Esophagus mucosa (tissue), 1 donor: Measurements from ENCODE around the gene PDE10A. TPM values are rescaled to one million over a fixed set of nuclear protein-coding genes. Genes with fewer than 3 reads are reported as not detected.
"Not testable (repeated sequence)": the region's sequence is repeated elsewhere in the genome, so short reads cannot be mapped to it uniquely, and the experiment has no call there.

Experiments
- ATAC-seq: fragments of 200-7000 bp; cut with Tn5 transposase; one replicate; pipeline ENCODE4 v1.9.1; 2020
- total RNA-seq: library from RNA; stranded (reverse); gene quantifications from one replicate; pipeline ENCODE4 v1.2.4, GENCODE V29; 2023
- donor health status: DM: yes; HTN: yes; CAD: no.

Gene PDE10A
- total RNA-seq, 1 donor from 2014 or later, result 0.72 TPM

DNA sequence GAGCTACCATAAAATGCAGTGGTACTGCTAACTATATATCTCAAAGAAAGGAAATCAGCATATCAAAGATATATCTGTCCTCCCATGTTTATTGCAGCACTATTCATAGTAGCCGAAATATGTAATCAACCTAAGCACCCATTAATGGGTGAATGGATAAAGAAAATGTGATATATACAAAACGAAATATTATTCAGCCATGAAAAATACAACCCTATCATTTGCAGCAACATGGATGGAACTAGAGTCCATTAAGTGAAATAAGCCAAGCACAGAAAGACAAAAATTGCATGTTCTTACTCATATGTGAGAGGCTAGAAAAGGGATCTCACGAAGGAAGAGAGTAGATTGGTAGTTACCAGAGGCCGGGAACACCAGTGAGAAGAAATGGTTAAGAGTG is 126.1 kb downstream of the PDE10A start:
- ATAC-seq, result no peak

DNA sequence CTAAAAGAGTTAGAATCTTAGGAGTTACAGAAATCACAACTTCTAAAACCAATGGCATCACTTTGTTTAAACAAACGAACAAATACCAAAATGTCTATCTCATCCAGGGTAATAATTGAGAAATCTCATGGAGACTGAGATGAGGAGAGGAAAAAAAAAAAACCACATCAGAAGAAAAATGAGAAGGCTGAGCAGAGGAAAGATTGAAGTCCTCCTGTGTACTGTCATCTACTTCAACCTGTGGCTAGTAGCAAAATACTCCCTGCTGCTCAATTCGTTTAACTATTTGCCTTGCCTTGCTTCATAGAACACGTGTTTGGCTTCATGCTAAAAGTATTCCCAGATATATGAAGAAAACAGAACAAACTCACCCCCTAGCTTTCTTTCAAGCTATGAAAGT is 143.7 kb downstream of the PDE10A start:
- no peak for ATAC-seq

DNA sequence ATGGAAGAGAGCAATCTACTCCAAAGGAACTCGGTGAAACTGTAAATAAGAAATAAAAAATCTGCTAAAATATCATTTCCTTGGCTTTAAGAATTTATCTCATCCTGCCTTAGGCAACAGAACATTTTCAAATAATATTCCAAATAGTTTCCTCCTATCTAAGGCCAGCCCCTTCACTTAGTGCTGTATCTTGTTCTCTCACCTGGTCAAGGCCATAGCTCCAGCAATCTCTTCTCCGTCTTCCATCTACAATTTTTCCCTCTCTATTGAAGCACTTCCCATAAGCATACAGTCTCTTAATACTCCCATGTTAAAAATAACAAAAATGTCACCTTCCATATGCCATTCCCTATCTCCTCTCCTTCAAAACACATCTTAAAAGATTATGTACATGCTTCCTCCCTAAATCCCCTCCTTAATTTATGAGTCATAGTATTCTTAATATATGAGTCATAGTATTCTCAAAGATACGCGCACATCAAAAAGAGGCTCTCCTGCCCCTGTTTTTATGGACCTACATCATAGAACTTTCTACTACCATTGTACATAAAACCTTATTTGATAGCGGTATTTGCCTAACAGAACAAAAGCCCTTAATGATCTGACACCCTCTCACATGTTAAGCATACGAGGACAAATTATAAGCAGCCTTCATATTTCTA is 146.9 kb downstream of the PDE10A start:
- no peak for ATAC-seq

DNA sequence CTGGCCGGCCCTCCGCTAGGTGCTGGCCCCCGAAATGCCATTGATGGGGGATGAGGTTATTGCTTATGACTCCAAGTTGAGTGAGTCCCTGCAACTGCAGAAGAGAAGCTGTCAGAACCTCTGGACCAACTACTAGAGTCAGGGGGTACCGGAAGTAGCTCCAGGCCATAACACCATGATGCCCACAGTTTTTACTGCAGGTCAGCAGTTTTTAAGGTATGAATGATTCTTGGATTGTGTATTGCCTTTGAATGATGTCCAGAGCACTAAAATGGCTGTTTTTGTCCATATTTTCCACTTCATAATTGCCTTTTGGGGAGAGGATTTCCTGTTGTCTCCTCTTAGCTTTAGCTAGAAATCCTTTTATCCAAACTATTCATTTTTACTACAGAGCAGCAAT is 148.4 kb downstream of the PDE10A start:
- ATAC-seq, result no peak

DNA sequence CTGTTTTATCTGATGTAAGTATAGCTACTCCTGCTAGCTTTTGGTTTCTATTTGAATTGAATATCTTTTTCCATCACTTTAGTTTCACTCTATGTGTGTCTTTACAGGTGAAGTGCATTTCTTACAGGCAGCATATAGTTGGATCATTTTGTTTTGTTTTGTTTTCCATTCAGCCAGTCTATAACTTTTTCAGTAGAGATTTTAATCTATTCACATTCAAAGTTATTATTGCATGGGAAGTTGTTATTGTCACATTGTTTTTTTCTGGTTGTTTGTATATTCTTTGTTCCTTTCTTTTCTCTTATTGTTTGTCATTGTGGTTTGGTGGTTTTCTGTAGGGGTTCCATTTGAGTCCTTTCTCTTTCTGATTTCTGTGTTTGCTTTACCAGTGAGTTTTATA is 151.2 kb downstream of the PDE10A start:
- no peak for ATAC-seq

DNA sequence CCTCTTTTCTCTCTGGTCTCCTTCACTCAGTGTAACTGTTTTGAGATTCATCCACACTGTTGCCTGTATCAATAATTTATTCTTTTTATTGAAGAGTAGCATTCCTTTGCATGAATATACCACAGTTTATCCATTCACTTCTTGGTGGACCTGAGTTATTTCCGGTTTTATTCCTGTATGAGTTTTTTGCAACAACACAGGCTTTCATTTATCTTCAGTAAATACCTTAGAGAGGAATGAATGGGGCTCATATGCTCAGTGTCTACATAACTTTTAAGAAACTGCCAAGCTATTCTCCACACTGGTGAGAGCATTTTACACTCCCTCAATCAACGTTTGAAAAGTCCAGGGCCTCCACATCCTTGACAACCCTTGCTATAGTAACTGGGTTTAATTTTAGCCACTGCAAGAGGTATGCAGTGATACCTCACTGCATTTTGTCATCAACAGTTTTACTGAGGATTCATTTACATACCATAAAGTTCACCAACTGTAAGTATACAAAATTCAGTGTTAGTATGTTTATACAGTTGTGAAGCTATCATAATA is 154.6 kb downstream of the PDE10A start:
- no peak for ATAC-seq

DNA sequence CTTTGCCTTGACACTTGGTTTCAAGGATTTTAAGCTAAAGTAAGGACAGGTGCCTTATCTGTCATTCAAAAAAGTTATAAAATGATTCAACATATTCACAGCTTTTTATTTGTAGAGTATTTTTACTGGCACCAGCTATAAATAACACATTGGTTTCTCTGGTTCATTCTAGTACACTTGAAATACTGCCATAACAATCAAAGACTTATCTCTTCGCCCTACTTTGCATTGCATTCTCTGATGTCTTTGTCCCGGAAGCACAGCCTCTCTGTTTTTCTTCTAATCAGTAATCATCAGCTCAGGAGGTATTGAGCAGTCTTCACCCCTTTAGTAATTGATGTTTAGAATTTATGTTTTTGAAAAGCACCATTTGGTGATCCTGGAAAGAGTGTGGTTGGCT is 156.4 kb downstream of the PDE10A start:
- ATAC-seq, result no peak

DNA sequence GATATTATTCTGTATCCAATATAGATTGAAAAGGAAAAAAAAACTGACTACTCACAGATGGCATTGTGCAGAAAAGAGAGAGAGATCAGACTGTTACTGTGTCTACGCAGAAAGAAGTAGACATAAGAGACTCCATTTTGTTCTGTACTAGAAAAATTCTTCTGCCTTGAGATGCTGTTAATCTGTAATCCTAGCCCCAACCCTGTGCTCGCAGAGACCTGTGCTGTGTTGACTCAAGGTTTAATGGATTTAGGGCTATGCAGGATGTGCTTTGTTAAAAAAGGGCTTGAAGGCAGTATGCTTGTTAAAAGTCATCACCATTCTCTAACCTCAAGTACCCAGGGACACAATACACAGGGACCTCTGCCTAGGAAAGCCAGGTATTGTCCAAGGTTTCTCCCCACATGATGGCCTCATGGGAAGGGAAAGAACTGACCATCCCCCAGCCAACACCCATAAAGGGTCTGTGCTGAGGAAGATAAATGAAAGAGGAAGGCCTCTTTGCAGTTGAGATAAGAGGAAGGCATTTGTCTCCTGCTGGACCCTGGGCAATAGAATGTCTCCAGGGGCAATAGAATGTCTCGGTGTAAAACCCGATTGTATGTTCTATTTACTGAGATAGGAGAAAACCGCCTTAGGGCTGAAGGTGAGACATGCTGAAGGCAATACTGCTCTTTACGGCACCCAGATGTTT is 162.7 kb downstream of the PDE10A start:
- ATAC-seq, result not testable (repeated sequence)

DNA sequence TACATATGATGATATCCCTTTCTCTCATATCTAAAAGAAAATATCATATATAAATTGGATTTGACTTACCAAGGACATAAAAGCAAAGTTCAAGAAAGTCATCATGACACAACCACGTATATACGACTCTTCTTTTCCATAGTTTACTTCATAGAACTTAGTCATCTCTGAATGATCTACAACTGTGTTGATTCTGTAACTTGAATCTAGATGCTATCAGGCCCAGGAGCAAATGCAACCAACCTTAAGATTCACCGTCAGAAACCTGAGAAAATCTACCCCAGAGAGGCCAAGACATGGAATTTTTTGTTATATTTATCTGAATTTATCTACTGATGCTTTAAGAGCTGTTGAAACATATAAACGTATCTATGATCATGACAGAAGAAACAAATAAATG is 165.6 kb downstream of the PDE10A start:
- no peak for ATAC-seq

DNA sequence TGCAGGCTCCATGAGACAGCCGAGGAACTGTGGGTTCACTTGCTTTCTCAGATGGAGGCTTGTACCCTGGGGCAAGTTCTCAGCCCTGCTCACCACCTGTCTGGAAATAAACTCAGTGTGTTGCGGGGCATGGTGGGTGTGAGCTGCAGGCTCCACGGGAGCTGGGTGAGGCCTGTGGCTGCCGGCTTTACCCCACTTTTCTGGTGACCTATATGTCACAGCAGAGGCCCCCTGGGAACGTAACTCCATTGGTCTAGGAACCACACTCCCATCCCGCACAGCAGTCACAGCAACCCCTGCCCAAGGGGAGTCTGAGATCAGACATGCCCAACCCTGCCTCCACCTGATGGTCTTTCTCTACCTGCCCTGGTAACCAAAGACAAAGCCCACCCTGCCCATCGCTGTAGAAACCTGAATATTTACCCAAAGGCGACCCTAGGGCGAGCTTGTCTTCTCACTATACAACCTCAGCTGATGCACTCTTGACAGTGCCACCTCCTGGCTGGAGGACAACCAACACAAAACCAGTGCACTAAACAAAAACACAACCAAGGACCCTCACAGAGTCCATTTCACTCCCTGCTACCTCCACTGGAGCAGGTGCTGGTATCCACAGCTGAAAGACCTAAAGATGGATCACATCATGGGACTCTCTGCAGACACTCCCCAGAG is 174.3 kb downstream of the PDE10A start:
- ATAC-seq, result no peak

DNA sequence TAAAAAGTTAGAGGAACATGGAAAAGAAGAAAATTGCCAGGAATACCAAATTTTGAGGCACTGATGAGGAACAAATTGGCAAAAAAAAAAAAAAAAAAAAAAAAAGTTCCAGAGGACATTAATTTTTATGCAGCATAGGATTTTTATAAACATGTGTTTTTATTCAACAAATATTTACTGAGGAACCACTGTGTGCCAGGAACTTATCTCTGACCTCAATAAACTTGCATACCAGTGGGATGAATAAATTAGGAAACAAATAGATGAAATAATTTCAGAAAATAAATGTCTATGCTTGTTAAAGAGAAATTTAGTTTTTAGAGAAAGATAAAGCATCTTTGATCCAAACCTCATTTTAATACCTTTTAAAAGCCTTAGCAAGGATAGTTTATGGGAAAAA is 175.1 kb downstream of the PDE10A start:
- ATAC-seq, result no peak

DNA sequence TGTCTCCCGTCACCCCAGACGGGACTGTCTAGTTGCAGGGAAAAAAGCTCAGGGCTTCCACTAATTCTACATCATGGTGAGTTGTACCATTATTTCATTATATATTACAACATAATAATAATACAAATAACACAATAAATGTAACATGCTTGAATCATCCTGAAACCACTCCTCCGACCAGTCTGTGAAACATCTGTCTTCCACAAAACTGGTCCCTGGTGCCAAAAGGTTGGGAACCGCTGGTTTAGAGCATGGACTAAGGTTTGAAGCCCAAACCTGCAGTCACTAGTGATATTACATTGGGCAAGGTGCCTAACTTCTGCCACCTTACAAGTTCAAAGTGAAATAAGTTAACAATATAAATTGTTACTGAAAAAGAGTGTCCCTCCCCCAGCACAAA is 175.7 kb downstream of the PDE10A start:
- ATAC-seq, result no peak

DNA sequence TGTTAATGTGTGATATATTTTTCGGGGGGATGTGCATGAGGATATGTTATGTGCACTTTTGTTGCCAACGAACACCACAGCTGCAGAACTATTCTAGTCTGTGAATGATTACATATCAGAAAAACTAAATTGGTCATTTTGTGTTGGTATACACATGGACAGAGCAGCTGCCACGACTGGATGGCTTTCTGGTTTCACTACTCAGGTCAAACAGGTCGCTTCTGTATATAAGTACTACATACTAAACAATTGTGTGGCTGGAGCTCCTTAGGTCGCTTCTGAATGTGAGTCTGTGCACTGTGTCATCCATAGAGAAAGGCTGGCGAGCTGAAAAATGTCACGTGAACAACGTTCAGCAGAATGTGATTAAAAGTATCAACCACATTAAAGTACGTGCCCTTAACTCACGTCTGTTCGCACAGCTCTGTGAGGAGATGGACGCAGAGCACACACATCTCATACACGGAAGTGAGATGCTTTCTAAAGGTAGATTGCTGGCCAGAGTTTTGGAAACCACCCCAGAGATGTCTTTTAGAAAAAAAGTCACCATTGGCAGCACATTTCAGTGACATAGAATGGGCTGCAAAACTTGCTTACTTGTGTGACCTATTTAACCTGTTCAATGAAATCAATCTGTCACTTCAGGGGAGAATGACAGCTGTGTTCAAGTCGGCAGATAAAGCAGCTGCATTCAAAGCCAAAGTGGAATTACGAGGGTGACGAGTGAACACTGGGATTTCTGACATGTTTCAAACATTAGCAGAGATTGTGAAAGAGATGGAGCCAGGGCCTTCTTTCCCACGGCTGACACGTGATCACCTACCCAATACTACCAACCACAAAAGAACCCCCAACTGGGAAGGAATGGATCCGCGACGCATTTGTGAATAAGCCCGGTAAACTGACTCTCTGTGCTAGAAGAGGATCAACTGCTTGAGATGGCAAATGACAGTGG is 176.6 kb downstream of the PDE10A start:
- no peak for ATAC-seq

DNA sequence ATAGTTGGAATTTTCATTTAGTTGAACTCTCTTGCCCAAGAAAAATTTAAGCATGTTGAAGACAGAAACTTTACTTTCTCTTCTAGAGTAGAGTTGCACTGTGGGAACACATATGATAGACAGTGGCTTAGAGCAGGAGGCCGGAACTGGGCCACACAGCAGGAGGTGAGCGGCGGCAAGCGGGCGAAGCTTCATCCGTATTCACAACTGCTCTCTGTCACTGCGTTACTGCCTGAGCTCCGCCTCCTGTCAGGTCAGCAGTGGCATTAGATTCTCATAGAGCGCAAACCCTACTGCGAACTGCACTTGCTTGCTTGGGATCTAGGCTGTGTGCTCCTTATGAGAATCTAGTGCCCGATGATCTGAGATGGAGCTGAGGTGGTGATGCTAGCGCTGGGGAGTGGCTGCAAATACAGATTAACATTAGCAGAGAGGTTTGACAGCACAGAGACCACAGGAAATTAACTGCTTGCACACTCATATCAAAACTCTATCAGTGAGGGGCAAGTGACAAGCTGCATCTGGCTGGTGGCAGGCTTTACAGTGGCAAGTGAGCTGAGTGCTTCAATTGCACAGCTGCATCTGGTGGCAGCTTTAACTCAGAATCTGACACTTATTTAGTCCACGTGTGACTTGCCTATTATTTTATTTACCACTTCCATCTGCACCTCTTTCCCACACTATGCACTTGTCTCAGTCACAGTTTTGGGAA is 178.7 kb downstream of the PDE10A start:
- no peak for ATAC-seq

DNA sequence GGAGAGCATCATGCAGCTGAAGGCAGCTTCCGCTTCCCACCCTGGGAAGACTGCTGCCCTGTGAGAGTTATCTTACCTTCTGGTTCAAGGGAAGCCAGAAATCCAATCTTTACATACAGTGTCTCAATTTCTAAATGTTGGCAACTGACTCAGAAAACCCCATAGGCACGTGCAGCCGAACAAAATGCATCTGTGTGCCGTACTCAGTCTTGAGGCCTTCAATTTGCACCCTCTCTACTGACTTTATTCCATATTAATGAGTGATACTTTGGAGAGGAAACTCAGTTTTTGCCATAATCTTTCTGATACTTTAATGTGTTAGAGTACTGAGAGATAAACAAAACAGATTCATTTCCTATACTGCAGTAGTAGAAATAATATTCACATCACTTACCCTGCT is 181.1 kb downstream of the PDE10A start:
- no peak for ATAC-seq

DNA sequence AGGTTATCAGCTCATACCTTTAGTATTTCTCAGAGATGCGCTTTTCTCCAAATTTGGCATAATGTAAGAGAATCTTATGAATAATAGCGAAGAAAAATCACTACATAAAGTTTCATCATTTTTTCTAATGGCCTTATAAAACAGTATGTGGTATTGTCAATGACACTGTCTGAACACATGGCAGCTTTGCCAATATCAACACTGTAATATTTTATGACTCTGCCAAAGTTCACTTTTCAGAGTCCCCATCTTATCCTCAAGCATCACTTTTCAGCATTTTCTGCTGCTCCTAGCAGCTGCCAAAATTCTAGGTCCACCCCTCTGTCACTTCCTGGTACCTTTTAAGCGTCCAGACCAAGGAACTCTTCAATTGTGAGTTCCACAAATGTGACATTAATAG is 182.1 kb downstream of the PDE10A start:
- no peak for ATAC-seq

DNA sequence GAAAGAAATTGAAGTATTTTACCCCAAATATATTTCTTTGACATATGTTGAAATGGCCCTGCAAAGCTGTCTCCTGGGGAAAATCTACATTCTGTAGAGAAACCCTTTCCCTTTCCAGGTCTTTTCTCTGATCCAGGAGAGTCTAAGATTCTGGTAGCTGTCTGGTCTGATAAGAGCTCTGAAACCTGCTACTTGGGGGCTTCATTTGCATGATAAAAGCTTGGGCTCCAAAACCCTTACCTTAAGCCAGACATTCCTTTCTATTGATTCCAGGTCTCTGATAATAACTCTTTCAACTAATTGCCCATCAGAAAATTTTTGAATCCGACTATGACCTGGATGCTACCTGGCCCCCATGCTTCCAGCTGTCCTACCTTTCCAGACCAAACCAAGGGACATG is 184.5 kb downstream of the PDE10A start:
- ATAC-seq, result no peak

DNA sequence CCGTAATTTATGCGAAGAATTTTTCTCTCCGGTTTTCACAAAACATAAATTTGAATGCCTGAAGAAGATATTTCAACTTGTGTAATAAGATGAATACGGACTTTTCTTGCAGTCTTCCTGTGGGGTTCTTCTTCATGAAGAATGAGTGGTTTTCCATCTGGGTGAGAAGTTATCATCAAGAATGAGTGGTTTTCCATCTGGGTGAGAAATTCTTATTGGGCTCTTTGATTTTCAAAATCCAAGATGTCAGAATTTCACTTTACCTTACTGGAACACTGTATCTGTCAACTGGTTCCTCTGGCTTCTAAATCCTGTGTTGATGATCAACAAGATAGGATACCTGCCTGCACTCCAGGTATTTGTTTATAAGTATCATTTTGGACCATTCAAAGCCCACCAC is 193.6 kb downstream of the PDE10A start:
- ATAC-seq, result no peak

DNA sequence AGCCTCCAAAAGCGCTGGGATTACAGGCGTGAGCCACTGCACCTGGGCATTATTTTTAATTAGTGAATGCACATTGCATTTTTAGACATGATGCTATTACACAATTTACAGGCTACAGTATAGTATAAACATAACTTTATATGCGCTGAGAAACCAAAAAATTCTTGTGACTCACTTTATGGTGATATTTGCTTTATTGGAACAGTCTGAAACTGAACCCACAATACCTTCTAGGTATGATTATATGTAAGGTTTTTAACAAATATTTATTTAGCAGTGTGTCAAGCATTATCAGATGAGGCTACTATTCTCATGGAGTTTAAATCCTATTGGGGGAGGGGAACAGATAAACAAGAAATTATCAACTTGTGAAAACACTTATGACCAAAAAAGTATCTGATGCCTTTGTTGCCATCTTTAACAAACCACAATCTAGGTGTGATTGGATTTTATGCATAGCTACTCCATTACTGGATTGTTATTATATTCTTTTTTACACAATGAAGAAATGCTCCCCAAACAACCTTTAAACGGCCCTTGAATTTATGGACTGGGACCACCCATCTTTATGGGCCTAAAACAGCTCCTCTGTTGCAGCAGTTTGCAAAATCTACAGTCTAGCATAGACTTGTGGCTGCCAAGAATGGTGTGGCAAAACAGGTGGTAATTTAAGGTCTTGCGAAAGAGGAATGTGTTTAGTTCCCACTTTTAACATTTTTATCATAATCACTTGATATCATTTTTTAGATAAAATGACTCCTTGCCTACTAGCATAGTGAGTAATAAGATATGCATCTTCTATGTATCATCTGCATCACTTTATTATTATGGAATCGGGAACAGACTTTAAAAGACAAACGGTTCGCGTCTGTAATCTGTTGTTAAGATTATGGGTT is 194.5 kb downstream of the PDE10A start:
- ATAC-seq, result no peak

DNA sequence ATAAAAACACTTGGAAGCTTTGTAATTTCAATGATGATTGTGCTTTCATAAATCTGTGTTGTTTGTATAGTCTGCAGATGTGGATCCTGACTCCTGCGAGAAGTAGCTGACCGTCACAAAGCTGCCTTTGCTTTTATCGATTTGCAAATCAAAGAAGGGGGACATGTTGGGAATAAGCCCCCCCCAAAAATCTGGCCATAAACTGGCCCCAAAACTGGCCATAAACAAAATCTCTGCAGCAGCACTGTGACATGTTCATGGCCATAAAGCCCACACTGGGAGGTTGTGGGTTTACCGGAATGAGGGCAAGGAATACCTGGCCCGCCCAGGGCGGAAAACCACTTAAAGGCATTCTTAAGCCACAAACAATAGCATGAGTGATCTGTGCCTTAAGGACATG is 199.5 kb downstream of the PDE10A start:
- ATAC-seq, result not testable (repeated sequence)
